SK-N-SH treated with all-trans-retinoic acid at 6 μM for 48 hours (cell line): ENCODE results near the gene TTC7B.

ENCODE experiments used
- ATAC-seq: fragments of 200-7000 bp; cut with Tn5 transposase; 3 replicates; pipeline ENCODE4 v1.9.1; 2020; ENCODE audit warnings: mild to moderate bottlenecking, moderate library complexity
- ARNTL ChIP-seq: fragments of 450-650 bp; formaldehyde crosslinking; IDR thresholded peaks from 2 replicates; pipeline ENCODE4 v1.5.0; 2020; ENCODE audit warnings: low read depth, mild to moderate bottlenecking, moderate library complexity, borderline replicate concordance
- CSDC2 ChIP-seq: fragments of 250-450 bp; sonication (Bioruptor Pico); IDR thresholded peaks from 2 replicates; pipeline ENCODE4 v1.5.0; 2020; ENCODE audit warnings: mild to moderate bottlenecking, moderate library complexity
- ISL1 ChIP-seq: fragments of 250-450 bp; sonication (Bioruptor Pico); IDR thresholded peaks from 2 replicates; pipeline ENCODE4 v2.1.2; 2022; ENCODE audit warnings: mild to moderate bottlenecking, moderate library complexity
- PPARA ChIP-seq: fragments of 250-450 bp; sonication (Bioruptor Pico); IDR thresholded peaks from 2 replicates; pipeline ENCODE4 v1.5.0; 2020; ENCODE audit warnings: mild to moderate bottlenecking, borderline replicate concordance
- RARB ChIP-seq: fragments of 250-450 bp; sonication (Bioruptor Pico); IDR thresholded peaks from 2 replicates; pipeline ENCODE4 v1.8.0; 2021; ENCODE audit warnings: mild to moderate bottlenecking, moderate library complexity
- TOX ChIP-seq: fragments of 250-450 bp; sonication (Bioruptor Pico); IDR thresholded peaks from 2 replicates; pipeline ENCODE4 v1.8.0; 2021; ENCODE audit warnings: mild to moderate bottlenecking, moderate library complexity, borderline replicate concordance
- ZC3H10 ChIP-seq: fragments of 250-450 bp; sonication (Bioruptor Pico); IDR thresholded peaks from 2 replicates; pipeline ENCODE4 v1.5.1; 2021; ENCODE audit warnings: mild to moderate bottlenecking, moderate library complexity
- ZFP3 ChIP-seq: fragments of 250-450 bp; sonication (Bioruptor Pico); IDR thresholded peaks from 2 replicates; pipeline ENCODE4 v1.5.0; 2020; ENCODE audit warnings: mild to moderate bottlenecking, moderate library complexity
- ZNF565 ChIP-seq: fragments of 450-650 bp; formaldehyde crosslinking; conservative IDR thresholded peaks from 2 replicates; pipeline ENCODE4 v1.5.0; 2020; ENCODE audit warnings: low read depth, mild to moderate bottlenecking, moderate library complexity
- ZNF70 ChIP-seq: fragments of 450-650 bp; formaldehyde crosslinking; IDR thresholded peaks from 2 replicates; pipeline ENCODE4 v1.5.0; 2020; ENCODE audit warnings: mild to moderate bottlenecking, moderate library complexity
- TF ChIP-seq, protein P1 (sequence below): fragments of 250-450 bp; sonication (Bioruptor Pico); IDR thresholded peaks from 2 replicates; pipeline ENCODE4 v1.5.1; 2020; ENCODE audit warnings: low read depth, mild to moderate bottlenecking, moderate library complexity
- TF ChIP-seq, protein P2 (sequence below): fragments of 250-450 bp; sonication (Bioruptor Pico); IDR thresholded peaks from 2 replicates; pipeline ENCODE4 v1.8.0; 2021; ENCODE audit warnings: low read depth, mild to moderate bottlenecking, moderate library complexity, borderline replicate concordance
- TF ChIP-seq, protein P3 (sequence below): fragments of 250-450 bp; sonication (Bioruptor Pico); IDR thresholded peaks from 2 replicates; pipeline ENCODE4 v1.5.0; 2020; ENCODE audit warnings: mild to moderate bottlenecking, moderate library complexity
- TF ChIP-seq, protein P4 (sequence below): fragments of 250-450 bp; sonication (Bioruptor Pico); IDR thresholded peaks from 2 replicates; pipeline ENCODE4 v1.8.0; 2020; ENCODE audit warnings: mild to moderate bottlenecking, moderate library complexity, borderline replicate concordance
- TF ChIP-seq, protein P5 (sequence below): fragments of 250-450 bp; sonication (Bioruptor Pico); IDR thresholded peaks from 2 replicates; pipeline ENCODE4 v1.5.1; 2021; ENCODE audit warnings: mild to moderate bottlenecking, moderate library complexity

Gene TTC7B

DNA sequence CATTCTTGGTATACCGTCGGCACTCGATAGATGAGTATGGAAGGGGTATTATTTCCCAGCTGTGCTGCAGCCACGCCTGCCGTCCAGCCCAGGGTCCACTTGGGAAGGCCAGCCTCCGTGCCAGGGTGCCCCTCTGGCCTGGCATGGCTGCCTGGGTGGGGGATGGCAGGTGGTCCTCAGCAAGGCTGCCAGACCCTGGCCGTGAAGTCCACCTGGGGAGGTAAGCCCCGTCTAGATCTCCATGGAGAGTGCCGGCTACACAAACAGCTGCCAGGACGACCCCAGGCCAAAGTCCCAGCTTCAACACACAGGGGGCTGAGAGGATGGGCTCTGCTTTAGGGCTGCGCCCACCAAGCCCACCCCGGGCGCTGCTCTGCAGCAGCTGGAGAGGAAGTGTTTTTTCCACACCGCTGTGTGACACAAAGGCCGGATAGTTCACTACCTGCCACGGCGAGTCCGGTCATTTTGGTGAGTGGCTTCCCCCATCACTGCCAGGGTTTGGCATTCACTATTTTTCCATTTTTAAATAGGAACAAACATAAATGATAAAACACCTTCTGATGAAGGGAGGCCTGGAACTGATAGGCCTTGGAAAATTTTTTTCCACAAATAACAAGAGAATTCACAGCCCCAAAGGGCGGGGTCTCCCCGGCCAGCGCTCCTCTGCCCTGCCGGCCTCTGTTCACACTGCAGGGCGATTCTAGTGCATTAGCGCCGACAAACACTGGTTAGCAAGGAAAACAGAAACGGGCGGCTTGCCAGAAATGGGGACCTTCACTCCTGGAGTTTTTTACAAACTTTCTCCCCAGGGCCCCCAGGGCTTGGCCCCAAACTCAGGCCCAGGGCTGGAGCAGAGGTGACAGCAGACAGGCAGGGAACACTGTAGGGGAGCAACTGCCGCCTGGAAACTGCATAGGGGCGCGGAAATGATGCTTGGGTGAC is 257.9 kb downstream of the TTC7B start:
- no peak for ATAC-seq
- TF ChIP-seq, protein P1, sequence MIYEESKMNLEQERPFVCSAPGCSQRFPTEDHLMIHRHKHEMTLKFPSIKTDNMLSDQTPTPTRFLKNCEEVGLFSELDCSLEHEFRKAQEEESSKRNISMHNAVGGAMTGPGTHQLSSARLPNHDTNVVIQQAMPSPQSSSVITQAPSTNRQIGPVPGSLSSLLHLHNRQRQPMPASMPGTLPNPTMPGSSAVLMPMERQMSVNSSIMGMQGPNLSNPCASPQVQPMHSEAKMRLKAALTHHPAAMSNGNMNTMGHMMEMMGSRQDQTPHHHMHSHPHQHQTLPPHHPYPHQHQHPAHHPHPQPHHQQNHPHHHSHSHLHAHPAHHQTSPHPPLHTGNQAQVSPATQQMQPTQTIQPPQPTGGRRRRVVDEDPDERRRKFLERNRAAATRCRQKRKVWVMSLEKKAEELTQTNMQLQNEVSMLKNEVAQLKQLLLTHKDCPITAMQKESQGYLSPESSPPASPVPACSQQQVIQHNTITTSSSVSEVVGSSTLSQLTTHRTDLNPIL (CRISPR knock-in tag), result no peak
- TF ChIP-seq, protein P2, sequence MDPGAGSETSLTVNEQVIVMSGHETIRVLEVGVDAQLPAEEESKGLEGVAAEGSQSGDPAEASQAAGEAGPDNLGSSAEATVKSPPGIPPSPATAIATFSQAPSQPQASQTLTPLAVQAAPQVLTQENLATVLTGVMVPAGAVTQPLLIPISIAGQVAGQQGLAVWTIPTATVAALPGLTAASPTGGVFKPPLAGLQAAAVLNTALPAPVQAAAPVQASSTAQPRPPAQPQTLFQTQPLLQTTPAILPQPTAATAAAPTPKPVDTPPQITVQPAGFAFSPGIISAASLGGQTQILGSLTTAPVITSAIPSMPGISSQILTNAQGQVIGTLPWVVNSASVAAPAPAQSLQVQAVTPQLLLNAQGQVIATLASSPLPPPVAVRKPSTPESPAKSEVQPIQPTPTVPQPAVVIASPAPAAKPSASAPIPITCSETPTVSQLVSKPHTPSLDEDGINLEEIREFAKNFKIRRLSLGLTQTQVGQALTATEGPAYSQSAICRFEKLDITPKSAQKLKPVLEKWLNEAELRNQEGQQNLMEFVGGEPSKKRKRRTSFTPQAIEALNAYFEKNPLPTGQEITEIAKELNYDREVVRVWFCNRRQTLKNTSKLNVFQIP (CRISPR knock-in tag), result no peak
- TF ChIP-seq ZNF565 (CRISPR knock-in tag) (no peak), TOX (no peak), ZNF70 (CRISPR knock-in tag) (no peak), ARNTL (CRISPR knock-in tag) (no peak), CSDC2 (CRISPR knock-in tag) (no peak), ISL1 (CRISPR knock-in tag) (no peak), RARB (CRISPR knock-in tag) (no peak), PPARA (CRISPR knock-in tag) (no peak), ZC3H10 (no peak)
- TF ChIP-seq, protein P3, sequence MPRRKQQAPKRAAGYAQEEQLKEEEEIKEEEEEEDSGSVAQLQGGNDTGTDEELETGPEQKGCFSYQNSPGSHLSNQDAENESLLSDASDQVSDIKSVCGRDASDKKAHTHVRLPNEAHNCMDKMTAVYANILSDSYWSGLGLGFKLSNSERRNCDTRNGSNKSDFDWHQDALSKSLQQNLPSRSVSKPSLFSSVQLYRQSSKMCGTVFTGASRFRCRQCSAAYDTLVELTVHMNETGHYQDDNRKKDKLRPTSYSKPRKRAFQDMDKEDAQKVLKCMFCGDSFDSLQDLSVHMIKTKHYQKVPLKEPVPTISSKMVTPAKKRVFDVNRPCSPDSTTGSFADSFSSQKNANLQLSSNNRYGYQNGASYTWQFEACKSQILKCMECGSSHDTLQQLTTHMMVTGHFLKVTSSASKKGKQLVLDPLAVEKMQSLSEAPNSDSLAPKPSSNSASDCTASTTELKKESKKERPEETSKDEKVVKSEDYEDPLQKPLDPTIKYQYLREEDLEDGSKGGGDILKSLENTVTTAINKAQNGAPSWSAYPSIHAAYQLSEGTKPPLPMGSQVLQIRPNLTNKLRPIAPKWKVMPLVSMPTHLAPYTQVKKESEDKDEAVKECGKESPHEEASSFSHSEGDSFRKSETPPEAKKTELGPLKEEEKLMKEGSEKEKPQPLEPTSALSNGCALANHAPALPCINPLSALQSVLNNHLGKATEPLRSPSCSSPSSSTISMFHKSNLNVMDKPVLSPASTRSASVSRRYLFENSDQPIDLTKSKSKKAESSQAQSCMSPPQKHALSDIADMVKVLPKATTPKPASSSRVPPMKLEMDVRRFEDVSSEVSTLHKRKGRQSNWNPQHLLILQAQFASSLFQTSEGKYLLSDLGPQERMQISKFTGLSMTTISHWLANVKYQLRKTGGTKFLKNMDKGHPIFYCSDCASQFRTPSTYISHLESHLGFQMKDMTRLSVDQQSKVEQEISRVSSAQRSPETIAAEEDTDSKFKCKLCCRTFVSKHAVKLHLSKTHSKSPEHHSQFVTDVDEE (CRISPR knock-in tag), result no peak
- TF ChIP-seq, protein P4, sequence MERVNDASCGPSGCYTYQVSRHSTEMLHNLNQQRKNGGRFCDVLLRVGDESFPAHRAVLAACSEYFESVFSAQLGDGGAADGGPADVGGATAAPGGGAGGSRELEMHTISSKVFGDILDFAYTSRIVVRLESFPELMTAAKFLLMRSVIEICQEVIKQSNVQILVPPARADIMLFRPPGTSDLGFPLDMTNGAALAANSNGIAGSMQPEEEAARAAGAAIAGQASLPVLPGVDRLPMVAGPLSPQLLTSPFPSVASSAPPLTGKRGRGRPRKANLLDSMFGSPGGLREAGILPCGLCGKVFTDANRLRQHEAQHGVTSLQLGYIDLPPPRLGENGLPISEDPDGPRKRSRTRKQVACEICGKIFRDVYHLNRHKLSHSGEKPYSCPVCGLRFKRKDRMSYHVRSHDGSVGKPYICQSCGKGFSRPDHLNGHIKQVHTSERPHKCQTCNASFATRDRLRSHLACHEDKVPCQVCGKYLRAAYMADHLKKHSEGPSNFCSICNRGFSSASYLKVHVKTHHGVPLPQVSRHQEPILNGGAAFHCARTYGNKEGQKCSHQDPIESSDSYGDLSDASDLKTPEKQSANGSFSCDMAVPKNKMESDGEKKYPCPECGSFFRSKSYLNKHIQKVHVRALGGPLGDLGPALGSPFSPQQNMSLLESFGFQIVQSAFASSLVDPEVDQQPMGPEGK, result no peak
- TF ChIP-seq, all 23 proteins: peak for 0

DNA sequence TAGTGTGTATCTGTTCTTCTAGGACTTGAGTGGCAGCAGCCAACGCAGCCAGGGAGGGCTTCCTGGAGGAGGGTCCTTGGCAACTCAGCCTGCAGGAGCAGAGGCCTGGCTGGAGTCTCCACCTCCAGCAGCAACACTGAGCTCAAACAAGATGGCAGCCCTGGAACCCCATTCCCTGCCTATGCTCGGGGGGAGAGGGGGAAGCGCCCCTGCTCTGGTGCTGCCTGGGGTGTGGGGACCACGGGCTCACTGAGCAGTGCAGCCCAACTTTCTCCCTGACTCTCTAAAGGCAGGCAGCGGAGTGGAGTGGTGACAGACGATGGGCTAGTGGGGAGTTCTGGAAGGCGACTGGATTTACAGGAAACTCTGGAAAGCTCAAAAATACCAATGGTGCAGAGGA is 258.7 kb downstream of the TTC7B start:
- no peak for ATAC-seq
- no peak for TF ChIP-seq TOX
- TF ChIP-seq ZNF70 (CRISPR knock-in tag), result no peak
- no peak for TF ChIP-seq RARB (CRISPR knock-in tag)
- TF ChIP-seq, protein P4, result no peak
- TF ChIP-seq, protein P5, sequence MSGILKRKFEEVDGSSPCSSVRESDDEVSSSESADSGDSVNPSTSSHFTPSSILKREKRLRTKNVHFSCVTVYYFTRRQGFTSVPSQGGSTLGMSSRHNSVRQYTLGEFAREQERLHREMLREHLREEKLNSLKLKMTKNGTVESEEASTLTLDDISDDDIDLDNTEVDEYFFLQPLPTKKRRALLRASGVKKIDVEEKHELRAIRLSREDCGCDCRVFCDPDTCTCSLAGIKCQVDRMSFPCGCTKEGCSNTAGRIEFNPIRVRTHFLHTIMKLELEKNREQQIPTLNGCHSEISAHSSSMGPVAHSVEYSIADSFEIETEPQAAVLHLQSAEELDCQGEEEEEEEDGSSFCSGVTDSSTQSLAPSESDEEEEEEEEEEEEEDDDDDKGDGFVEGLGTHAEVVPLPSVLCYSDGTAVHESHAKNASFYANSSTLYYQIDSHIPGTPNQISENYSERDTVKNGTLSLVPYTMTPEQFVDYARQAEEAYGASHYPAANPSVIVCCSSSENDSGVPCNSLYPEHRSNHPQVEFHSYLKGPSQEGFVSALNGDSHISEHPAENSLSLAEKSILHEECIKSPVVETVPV, result no peak
- no peak for TF ChIP-seq ZFP3
- TF ChIP-seq ZNF565 (CRISPR knock-in tag), result no peak
- TF ChIP-seq ISL1 (CRISPR knock-in tag), result no peak
- TF ChIP-seq, protein P2 (CRISPR knock-in tag), result no peak
